ENCODE data around the gene MET. TPM values are rescaled to one million over a fixed set of nuclear protein-coding genes. Genes with fewer than 3 reads are reported as not detected.

Gene MET
- total and polyA plus RNA-seq, 9 donors = 1.3 to 33.9 (median 5.8) TPM

- TF ChIP-seq EP300 (IDR thresholded peaks at IDR 0.05) = no peak
- no peak for TF ChIP-seq CTCF (IDR thresholded peaks at IDR 0.05)
- TF ChIP-seq POLR2A (IDR thresholded peaks at IDR 0.05) = no peak
- Histone ChIP-seq H3K36me3 (no peaks in the 10 kb centered on the region), H3K27me3 (no peaks in the 10 kb centered on the region), H3K9me3 (no peaks in the 10 kb centered on the region), H3K27ac (no peak overlapping the region), H3K4me3 (no peak overlapping the region), H3K4me1 (ENCODE audit: insufficient read depth) (no peaks in the 10 kb centered on the region)
- WGBS, 3 donors = 88 to 92% (median 91%) methylated on average over 5 of the region's 5 CpGs
- DNase-seq = no peak
- intact Hi-C loops (cut with DNase I) = loop anchor here in 1 of 4 donors (10.0 kb wide), 1 partner anchor 109 kb away; no protein-coding TSS in a partner anchor
Observed at GRCh38 chr7:116793795-116794340, 121.9 kb downstream of the MET start.

DNA sequence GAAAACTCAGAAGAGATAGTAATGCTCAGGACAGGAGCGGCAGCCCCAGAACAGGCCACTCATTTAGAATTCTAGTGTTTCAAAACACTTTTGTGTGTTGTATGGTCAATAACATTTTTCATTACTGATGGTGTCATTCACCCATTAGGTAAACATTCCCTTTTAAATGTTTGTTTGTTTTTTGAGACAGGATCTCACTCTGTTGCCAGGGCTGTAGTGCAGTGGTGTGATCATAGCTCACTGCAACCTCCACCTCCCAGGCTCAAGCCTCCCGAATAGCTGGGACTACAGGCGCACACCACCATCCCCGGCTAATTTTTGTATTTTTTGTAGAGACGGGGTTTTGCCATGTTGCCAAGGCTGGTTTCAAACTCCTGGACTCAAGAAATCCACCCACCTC, 124.5 kb downstream of the MET start:
- intact Hi-C loops (cut with DNase I) = loop anchor here in 1 of 4 donors (10.0 kb wide), 1 partner anchor 112 kb away; no protein-coding TSS in a partner anchor
- no peak for DNase-seq
- TF ChIP-seq CTCF (IDR thresholded peaks at IDR 0.05) (no peak), POLR2A (IDR thresholded peaks at IDR 0.05) (no peak), EP300 (IDR thresholded peaks at IDR 0.05) (no peak)
- no peaks in the 10 kb centered on the region for H3K36me3 ChIP-seq
- H3K9me3 ChIP-seq = no peaks in the 10 kb centered on the region
- no peaks in the 10 kb centered on the region for H3K27me3 ChIP-seq
- no peaks in the 10 kb centered on the region for H3K4me1 ChIP-seq (ENCODE audit: insufficient read depth)
- H3K27ac ChIP-seq = no peak overlapping the region
- H3K4me3 ChIP-seq = no peak overlapping the region
- WGBS, 3 donors = 96 to 99% (median 97%) methylated on average over 5 of the region's 5 CpGs

DNA sequence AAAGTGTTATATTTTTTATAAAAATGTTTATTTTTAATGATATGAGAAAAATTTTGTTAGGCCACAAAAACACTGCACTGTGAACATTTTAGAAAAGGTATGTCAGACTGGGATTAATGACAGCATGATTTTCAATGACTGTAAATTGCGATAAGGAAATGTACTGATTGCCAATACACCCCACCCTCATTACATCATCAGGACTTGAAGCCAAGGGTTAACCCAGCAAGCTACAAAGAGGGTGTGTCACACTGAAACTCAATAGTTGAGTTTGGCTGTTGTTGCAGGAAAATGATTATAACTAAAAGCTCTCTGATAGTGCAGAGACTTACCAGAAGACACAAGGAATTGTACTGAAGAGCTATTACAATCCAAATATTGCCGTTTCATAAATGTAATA, 125.6 kb downstream of the MET start:
- Histone ChIP-seq H3K36me3 (no peaks in the 10 kb centered on the region), H3K4me3 (no peak overlapping the region), H3K4me1 (ENCODE audit: insufficient read depth) (no peaks in the 10 kb centered on the region), H3K27ac (no peak overlapping the region), H3K27me3 (no peaks in the 10 kb centered on the region), H3K9me3 (no peaks in the 10 kb centered on the region)
- no peak for TF ChIP-seq CTCF (IDR thresholded peaks at IDR 0.05)
- no peak for TF ChIP-seq POLR2A (IDR thresholded peaks at IDR 0.05)
- no peak for TF ChIP-seq EP300 (IDR thresholded peaks at IDR 0.05)
- no peak for DNase-seq
- WGBS, 3 donors = 71 to 76% (median 72%) methylated on average over 2 of the region's 2 CpGs
- intact Hi-C loops (cut with DNase I) = loop anchor here in 1 of 4 donors (10.0 kb wide), 1 partner anchor 113 kb away; no protein-coding TSS in a partner anchor

- Histone ChIP-seq H3K27ac (no peak overlapping the region), H3K9me3 (no peaks in the 10 kb centered on the region), H3K4me3 (no peak overlapping the region), H3K27me3 (no peaks in the 10 kb centered on the region), H3K4me1 (ENCODE audit: insufficient read depth) (no peaks in the 10 kb centered on the region), H3K36me3 (no peaks in the 10 kb centered on the region)
- TF ChIP-seq EP300 (IDR thresholded peaks at IDR 0.05) = no peak
- TF ChIP-seq CTCF (IDR thresholded peaks at IDR 0.05) = no peak
- TF ChIP-seq POLR2A (IDR thresholded peaks at IDR 0.05) = no peak
- WGBS, 3 donors = 81 to 85% (median 82%) methylated on average over 3 of the region's 3 CpGs
- intact Hi-C loops (cut with DNase I) = loop anchor here in 1 of 4 donors (10.0 kb wide), 1 partner anchor 113 kb away; no protein-coding TSS in a partner anchor
- no peak for DNase-seq
Observed at GRCh38 chr7:116798232-116798631, 126.2 kb downstream of the MET start.
